A673 (cell line): ENCODE measurements around the gene ZBTB39. TPM values are rescaled to one million over a fixed set of nuclear protein-coding genes. Genes with fewer than 3 reads are reported as not detected.

Experiments
- BruUV-seq: library from RNA; stranded (reverse); fragments of 400-500 nt; replicated peaks from 2 replicates; lab custom pipeline; 2021; lab: Mats Ljungman, UMichigan
- CTCF ChIA-PET: fragments of 300-600 bp; sonication (Branson Sonifier 250); formaldehyde crosslinking; loops from one replicate; lab custom pipeline; 2022; ENCODE audit warnings: antibody characterized with exemption; lab: Charles Lee
- POLR2A ChIA-PET: fragments of 300-600 bp; sonication (Branson Sonifier 250); formaldehyde crosslinking; loops from one replicate; lab custom pipeline; 2022; ENCODE audit warnings: antibody characterized with exemption; ENCODE audit not compliant: low non-redundant PET; lab: Charles Lee
- DNase-seq: peaks from one replicate; pipeline ENCODE4 v3.0.0-alpha.2; 2015; ENCODE audit warnings: low spot score
- H3K27ac ChIP-seq: fragments of 200-600 bp; sonication (generic); 2 replicates; pipeline ENCODE4 v1.5.1; 2016; ENCODE audit warnings: mixed run types, low read depth, mild to moderate bottlenecking, mixed read lengths, antibody characterized with exemption, low read length; ENCODE audit not compliant: poor library complexity, severe bottlenecking
- H3K27me3 ChIP-seq: fragments of 200-600 bp; sonication (generic); replicated peaks from 2 replicates; pipeline ENCODE4 v1.6.1; 2017; ENCODE audit warnings: mixed run types, low read depth, mild to moderate bottlenecking, mixed read lengths, antibody characterized with exemption, low read length; ENCODE audit not compliant: insufficient read depth, poor library complexity
- H3K36me3 ChIP-seq: fragments of 200-600 bp; sonication (generic); 2 replicates; pipeline ENCODE4 v1.6.1; 2016; ENCODE audit warnings: mixed run types, mild to moderate bottlenecking, mixed read lengths, antibody characterized with exemption, low read length; ENCODE audit not compliant: insufficient read depth, poor library complexity, severe bottlenecking
- H3K4me1 ChIP-seq: fragments of 200-600 bp; sonication (generic); 2 replicates; pipeline ENCODE4 v1.6.1; 2017; ENCODE audit warnings: mixed run types, mild to moderate bottlenecking, mixed read lengths, antibody characterized with exemption, low read length; ENCODE audit not compliant: insufficient read depth, poor library complexity, severe bottlenecking
- H3K4me3 ChIP-seq: fragments of 200-600 bp; sonication (generic); 2 replicates; pipeline ENCODE4 v1.5.1; 2016; ENCODE audit warnings: low read depth, mixed run types, mild to moderate bottlenecking, mixed read lengths, low read length; ENCODE audit not compliant: poor library complexity, severe bottlenecking
- H3K9me3 ChIP-seq: fragments of 200-600 bp; sonication (generic); 2 replicates; pipeline ENCODE4 v1.6.1; 2016; ENCODE audit warnings: mixed run types, low read depth, mild to moderate bottlenecking, mixed read lengths, antibody characterized with exemption, low read length; ENCODE audit not compliant: poor library complexity, severe bottlenecking
- EZH2 ChIP-seq: fragments of 200-600 bp; sonication (generic); IDR thresholded peaks from 2 replicates; pipeline ENCODE4 v1.6.1; 2017; ENCODE audit warnings: borderline replicate concordance, low read depth, mild to moderate bottlenecking, mixed read lengths, antibody characterized with exemption, low read length; ENCODE audit not compliant: poor library complexity, severe bottlenecking
- intact Hi-C: fragments of 100-400 bp; cut with micrococcal nuclease; formaldehyde crosslinking; loops from one replicate; pipeline ENCODE4 v1.10.0; 2022; ENCODE audit not compliant: unreplicated experiment
- total RNA-seq: library from RNA; stranded (reverse); gene quantifications from 2 replicates; pipeline ENCODE4 v1.2.3, GENCODE V29; 2021
- TF ChIP-seq, protein P1 (sequence below): fragments of 300-800, 200-600 bp; sonication (generic); conservative IDR thresholded peaks from 2 replicates; pipeline ENCODE4 v1.5.1; 2017; ENCODE audit warnings: low read depth, mild to moderate bottlenecking, antibody characterized with exemption, low read length, moderate library complexity, mixed read lengths

ZBTB39 gene
- total RNA-seq, 1 experiment from 2014 or later: 18.2 TPM

DNA sequence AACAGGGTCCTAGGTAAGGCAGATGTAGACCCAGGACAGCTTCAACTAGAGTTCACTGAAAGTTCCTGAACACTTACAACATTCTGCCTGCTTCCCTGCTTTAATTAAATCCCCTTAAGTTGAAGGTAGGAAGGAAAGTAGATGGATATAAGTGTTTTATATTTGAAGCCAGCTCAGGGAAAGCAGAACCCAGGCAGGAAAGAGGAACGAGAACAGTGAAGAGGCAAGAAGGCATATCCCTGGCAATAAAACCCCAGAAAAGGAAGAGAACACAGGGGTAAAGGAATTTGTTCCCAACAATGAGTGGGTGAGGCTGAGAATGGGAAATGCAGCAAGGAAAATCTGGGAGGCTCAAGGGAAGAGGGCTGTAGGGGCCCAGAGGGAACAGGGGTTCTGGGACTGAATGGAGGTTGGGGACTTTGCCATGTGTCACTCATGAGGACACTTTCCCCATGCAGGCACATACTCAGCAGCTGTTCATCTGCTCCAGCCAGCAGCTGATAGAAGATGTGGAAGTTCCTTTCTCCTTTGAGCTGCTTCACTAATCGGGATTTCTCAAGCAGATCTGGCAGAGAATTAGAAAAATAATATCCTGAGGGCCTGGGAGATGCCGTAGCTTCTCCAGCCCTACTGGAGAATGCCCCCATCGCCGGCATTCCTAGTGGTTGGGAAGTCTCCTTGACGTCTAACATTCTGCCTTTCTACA lies 39.9 kb upstream of the ZBTB39 start:
- CTCF ChIA-PET: no interaction called here
- POLR2A ChIA-PET: no interaction called here
- no peaks in the 10 kb centered on the region for H3K4me1 ChIP-seq

DNA sequence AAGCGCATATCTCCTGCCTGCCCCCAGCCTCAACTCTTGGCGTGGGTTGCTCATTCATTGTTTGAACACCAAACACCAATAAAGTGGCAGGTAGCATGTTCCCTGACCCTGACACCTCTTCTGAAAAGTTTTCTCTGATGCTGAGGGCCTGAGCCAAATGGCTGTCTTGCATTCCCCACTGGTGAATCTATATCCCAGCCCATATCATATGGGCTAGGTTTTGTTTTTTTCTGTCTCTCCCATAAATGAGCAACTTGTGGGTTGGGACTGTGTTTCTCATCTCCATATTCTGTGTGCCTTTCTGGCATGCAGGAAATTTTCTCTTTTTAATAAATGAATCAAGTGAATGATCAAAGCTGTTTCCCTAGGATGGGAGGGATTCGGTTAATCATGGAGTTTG lies 38.5 kb upstream of the ZBTB39 start:
- no peak for TF ChIP-seq EZH2
- TF ChIP-seq, protein P1, sequence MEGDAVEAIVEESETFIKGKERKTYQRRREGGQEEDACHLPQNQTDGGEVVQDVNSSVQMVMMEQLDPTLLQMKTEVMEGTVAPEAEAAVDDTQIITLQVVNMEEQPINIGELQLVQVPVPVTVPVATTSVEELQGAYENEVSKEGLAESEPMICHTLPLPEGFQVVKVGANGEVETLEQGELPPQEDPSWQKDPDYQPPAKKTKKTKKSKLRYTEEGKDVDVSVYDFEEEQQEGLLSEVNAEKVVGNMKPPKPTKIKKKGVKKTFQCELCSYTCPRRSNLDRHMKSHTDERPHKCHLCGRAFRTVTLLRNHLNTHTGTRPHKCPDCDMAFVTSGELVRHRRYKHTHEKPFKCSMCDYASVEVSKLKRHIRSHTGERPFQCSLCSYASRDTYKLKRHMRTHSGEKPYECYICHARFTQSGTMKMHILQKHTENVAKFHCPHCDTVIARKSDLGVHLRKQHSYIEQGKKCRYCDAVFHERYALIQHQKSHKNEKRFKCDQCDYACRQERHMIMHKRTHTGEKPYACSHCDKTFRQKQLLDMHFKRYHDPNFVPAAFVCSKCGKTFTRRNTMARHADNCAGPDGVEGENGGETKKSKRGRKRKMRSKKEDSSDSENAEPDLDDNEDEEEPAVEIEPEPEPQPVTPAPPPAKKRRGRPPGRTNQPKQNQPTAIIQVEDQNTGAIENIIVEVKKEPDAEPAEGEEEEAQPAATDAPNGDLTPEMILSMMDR: no peak
- H3K27ac ChIP-seq: no peak overlapping the region
- H3K9me3 ChIP-seq: no peaks in the 10 kb centered on the region
- no peaks in the 10 kb centered on the region for H3K36me3 ChIP-seq
- H3K4me1 ChIP-seq: no peaks in the 10 kb centered on the region
- ChIA-PET CTCF (no interaction called here), POLR2A (no interaction called here)
- H3K27me3 ChIP-seq: no peaks in the 10 kb centered on the region
- H3K4me3 ChIP-seq: no peak overlapping the region
- DNase-seq: no peak
- BruUV-seq: no TSS peak
- intact Hi-C loops: no loop called here

More for the DNA sequence above, 39.9 kb upstream of the ZBTB39 start:
- BruUV-seq: no TSS peak
- DNase-seq: no peak
- H3K9me3 ChIP-seq: no peaks in the 10 kb centered on the region
- no peaks in the 10 kb centered on the region for H3K36me3 ChIP-seq
- no peak for TF ChIP-seq EZH2
- TF ChIP-seq, protein P1: no peak
- no peak overlapping the region for H3K27ac ChIP-seq
- H3K4me3 ChIP-seq: no peak overlapping the region
- H3K27me3 ChIP-seq: no peaks in the 10 kb centered on the region
- intact Hi-C loops: no loop called here

DNA sequence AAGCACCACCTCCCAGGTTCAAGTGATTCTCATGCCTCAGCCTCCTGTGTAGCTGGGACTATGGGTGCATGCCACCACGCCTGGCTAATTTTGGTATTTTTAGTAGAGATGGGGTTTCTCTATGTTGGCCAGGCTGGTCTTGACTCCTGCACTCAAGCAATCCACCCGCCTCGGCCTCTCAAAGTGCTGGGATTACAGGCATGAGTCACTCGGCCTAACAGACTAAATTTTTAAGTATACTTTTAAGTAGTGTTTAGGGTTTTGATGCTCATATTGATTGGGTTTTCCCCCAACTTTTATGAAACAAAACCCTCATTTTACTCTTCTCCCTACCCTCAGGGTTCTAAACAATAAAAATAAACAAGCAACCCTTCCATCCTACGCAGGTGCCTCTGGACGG lies 38.1 kb upstream of the ZBTB39 start:
- TF ChIP-seq EZH2: no peak
- TF ChIP-seq, protein P1: no peak
- H3K4me1 ChIP-seq: no peaks in the 10 kb centered on the region
- DNase-seq: no peak
- no peak overlapping the region for H3K4me3 ChIP-seq
- no peaks in the 10 kb centered on the region for H3K9me3 ChIP-seq
- H3K27ac ChIP-seq: no peak overlapping the region
- no peaks in the 10 kb centered on the region for H3K36me3 ChIP-seq
- no TSS peak for BruUV-seq
- intact Hi-C loops: no loop called here
- H3K27me3 ChIP-seq: no peaks in the 10 kb centered on the region
- ChIA-PET POLR2A (no interaction called here), CTCF (no interaction called here)
